DOHH2 (cell line): ENCODE measurements around the gene COL4A3.

ENCODE experiments used
- EZH2phosphoT487 ChIP-seq: fragments of 200-600 bp; sonication (generic); IDR thresholded peaks from 2 replicates; pipeline ENCODE4 v1.6.1; 2017; ENCODE audit warnings: borderline replicate concordance, mild to moderate bottlenecking, antibody characterized with exemption, low read length, moderate library complexity, mixed read lengths
- TF ChIP-seq, protein P1 (sequence below): fragments of 200-600 bp; sonication (generic); IDR thresholded peaks from one replicate; pipeline ENCODE4 v1.5.1; 2014; ENCODE audit warnings: antibody characterized with exemption, mild to moderate bottlenecking, low read depth, low read length; ENCODE audit not compliant: poor library complexity, severe bottlenecking

DNA sequence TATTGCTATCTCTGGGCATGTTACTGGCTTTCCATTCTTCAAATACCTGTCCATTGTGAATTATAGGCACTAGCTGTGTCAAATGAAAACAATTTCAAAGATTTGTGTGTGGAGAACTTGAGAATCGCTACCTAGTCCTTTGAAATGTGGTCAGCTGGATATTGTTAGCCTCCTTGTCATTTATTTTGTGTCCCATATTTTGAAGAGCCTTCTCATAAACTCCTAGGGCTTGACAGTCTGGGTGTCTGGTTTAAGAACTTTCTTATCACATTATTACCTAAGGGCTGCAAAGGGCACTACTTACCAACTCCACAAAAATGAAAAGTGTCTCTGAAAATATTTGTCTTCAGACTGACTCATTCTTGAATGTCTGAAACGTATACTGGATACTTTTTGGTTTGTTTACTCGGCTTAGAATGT is 50.2 kb downstream of the COL4A3 start:
- TF ChIP-seq, protein P1, sequence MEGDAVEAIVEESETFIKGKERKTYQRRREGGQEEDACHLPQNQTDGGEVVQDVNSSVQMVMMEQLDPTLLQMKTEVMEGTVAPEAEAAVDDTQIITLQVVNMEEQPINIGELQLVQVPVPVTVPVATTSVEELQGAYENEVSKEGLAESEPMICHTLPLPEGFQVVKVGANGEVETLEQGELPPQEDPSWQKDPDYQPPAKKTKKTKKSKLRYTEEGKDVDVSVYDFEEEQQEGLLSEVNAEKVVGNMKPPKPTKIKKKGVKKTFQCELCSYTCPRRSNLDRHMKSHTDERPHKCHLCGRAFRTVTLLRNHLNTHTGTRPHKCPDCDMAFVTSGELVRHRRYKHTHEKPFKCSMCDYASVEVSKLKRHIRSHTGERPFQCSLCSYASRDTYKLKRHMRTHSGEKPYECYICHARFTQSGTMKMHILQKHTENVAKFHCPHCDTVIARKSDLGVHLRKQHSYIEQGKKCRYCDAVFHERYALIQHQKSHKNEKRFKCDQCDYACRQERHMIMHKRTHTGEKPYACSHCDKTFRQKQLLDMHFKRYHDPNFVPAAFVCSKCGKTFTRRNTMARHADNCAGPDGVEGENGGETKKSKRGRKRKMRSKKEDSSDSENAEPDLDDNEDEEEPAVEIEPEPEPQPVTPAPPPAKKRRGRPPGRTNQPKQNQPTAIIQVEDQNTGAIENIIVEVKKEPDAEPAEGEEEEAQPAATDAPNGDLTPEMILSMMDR: no peak
- TF ChIP-seq EZH2phosphoT487: no peak
